Measurements from ENCODE around the gene TEX19.
"Not testable (repeated sequence)": the region's sequence is repeated elsewhere in the genome, so short reads cannot be mapped to it uniquely, and the experiment has no call there.

Gene TEX19

DNA sequence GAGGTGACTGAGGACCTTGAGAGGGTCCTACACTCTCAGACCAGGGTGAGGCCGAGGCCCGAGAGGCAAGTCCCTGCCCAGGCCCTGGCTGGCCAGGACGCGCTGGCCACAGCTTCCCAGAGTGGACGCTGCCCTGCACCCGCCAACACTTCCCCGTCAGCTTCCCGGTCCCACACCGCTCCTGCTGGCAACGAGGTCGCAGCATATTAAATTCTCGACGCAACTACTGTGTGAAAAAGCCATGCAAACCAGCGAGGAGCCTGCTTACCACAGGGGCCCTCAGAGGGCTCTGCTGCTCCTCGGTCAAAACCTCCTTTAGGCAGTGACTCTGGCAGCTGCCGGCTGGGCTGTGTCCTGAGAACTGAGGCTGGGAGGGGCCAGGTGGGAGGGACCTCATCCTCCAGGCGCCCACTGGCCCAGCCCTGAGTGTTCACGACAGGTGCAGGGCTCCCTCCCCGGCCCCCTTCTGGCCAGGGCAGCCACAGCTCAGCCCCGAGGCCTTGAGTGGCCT, 2.1 kb upstream of the TEX19 start:
- H3K27me3 ChIP-seq (ENCODE audit: insufficient read depth, poor library complexity, severe bottlenecking), result no peaks in the 10 kb centered on the region
- no peak overlapping the region for H3K4me3 ChIP-seq (replicated peaks; ENCODE audit: insufficient read depth, low read length)
- no peak overlapping the region for H3K27ac ChIP-seq (replicated peaks)
- TF ChIP-seq GABPA (IDR thresholded peaks at IDR 0.05; ENCODE audit: low read depth) (no peak), POLR2AphosphoS5 (IDR thresholded peaks at IDR 0.05; ENCODE audit: low read depth) (no peak), SPI1 (IDR thresholded peaks at IDR 0.05; ENCODE audit: borderline replicate concordance, low read depth) (no peak)
- TF ChIP-seq, protein P1, sequence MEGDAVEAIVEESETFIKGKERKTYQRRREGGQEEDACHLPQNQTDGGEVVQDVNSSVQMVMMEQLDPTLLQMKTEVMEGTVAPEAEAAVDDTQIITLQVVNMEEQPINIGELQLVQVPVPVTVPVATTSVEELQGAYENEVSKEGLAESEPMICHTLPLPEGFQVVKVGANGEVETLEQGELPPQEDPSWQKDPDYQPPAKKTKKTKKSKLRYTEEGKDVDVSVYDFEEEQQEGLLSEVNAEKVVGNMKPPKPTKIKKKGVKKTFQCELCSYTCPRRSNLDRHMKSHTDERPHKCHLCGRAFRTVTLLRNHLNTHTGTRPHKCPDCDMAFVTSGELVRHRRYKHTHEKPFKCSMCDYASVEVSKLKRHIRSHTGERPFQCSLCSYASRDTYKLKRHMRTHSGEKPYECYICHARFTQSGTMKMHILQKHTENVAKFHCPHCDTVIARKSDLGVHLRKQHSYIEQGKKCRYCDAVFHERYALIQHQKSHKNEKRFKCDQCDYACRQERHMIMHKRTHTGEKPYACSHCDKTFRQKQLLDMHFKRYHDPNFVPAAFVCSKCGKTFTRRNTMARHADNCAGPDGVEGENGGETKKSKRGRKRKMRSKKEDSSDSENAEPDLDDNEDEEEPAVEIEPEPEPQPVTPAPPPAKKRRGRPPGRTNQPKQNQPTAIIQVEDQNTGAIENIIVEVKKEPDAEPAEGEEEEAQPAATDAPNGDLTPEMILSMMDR (IDR thresholded peaks at IDR 0.05; ENCODE audit: insufficient read depth, low read length), result no peak
- TF ChIP-seq, protein P2, sequence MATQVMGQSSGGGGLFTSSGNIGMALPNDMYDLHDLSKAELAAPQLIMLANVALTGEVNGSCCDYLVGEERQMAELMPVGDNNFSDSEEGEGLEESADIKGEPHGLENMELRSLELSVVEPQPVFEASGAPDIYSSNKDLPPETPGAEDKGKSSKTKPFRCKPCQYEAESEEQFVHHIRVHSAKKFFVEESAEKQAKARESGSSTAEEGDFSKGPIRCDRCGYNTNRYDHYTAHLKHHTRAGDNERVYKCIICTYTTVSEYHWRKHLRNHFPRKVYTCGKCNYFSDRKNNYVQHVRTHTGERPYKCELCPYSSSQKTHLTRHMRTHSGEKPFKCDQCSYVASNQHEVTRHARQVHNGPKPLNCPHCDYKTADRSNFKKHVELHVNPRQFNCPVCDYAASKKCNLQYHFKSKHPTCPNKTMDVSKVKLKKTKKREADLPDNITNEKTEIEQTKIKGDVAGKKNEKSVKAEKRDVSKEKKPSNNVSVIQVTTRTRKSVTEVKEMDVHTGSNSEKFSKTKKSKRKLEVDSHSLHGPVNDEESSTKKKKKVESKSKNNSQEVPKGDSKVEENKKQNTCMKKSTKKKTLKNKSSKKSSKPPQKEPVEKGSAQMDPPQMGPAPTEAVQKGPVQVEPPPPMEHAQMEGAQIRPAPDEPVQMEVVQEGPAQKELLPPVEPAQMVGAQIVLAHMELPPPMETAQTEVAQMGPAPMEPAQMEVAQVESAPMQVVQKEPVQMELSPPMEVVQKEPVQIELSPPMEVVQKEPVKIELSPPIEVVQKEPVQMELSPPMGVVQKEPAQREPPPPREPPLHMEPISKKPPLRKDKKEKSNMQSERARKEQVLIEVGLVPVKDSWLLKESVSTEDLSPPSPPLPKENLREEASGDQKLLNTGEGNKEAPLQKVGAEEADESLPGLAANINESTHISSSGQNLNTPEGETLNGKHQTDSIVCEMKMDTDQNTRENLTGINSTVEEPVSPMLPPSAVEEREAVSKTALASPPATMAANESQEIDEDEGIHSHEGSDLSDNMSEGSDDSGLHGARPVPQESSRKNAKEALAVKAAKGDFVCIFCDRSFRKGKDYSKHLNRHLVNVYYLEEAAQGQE (IDR thresholded peaks at IDR 0.05; ENCODE audit: insufficient replicate concordance, low read depth), result no peak
- no peak for DNase-seq (ENCODE audit: low read depth in 1 of 2, low spot score in 1 of 2)

DNA sequence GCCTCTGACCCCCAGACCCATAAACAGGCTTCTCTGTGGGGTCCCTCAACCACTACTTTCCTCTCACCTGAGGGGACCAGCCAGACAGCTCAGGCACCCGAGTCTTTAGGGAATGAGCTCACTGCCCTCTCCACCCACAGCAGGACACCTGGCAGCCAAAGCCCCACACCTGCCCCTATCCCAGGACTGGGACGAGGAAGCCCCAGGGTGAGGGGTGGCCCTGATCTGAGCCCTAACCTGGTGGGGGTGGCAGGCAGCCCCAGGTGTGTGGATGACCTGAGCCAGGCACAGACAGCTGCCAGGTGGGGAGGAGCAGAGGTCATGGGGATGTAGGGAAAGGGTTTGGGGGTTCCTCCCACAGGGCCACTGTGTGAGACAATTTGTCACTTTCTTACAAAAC, 1.7 kb upstream of the TEX19 start:
- no peak overlapping the region for H3K27ac ChIP-seq (replicated peaks)
- TF ChIP-seq, protein P1 (IDR thresholded peaks at IDR 0.05; ENCODE audit: insufficient read depth, low read length), result no peak
- TF ChIP-seq GABPA (IDR thresholded peaks at IDR 0.05; ENCODE audit: low read depth), result no peak
- no peak for TF ChIP-seq SPI1 (IDR thresholded peaks at IDR 0.05; ENCODE audit: borderline replicate concordance, low read depth)
- TF ChIP-seq POLR2AphosphoS5 (IDR thresholded peaks at IDR 0.05; ENCODE audit: low read depth), result no peak
- TF ChIP-seq, protein P2 (IDR thresholded peaks at IDR 0.05; ENCODE audit: insufficient replicate concordance, low read depth), result no peak
- no peak overlapping the region for H3K4me3 ChIP-seq (replicated peaks; ENCODE audit: insufficient read depth, low read length)

DNA sequence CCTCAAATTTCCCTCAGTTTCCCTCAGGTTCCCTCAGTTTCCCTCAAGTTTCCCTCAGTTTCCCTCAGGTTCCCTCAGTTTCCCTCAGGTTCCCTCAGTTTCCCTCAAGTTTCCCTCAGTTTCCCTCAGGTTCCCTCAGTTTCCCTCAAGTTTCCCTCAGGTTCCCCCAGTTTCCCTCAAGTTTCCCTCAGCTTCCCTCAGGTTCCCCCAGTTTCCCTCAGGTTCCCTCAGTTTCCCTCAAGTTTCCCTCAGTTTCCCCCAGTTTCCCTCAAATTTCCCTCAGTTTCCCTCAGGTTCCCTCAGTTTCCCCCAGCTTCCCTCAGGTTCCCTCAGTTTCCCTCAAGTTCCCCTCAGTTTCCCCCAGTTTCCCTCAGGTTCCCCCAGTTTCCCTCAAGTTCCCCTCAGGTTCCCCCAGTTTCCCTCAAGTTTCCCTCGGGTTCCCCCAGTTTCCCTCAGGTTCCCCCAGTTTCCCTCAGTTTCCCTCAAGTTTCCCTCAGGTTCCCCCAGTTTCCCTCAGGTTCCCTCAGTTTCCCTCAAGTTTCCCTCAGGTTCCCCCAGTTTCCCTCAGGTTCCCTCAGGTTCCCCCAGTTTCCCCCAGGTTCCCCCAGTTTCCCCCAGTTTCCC, 516 bp downstream of the TEX19 start:
- H3K27ac ChIP-seq (replicated peaks); H3K4me3 ChIP-seq (replicated peaks; ENCODE audit: insufficient read depth, low read length); H3K27me3 ChIP-seq (ENCODE audit: insufficient read depth, poor library complexity, severe bottlenecking); DNase-seq (ENCODE audit: low read depth in 1 of 2, low spot score in 1 of 2): not testable (repeated sequence)

More for the DNA sequence above, 1.7 kb upstream of the TEX19 start:
- no peaks in the 10 kb centered on the region for H3K27me3 ChIP-seq (ENCODE audit: insufficient read depth, poor library complexity, severe bottlenecking)
- DNase-seq (ENCODE audit: low read depth in 1 of 2, low spot score in 1 of 2), result no peak

DNA sequence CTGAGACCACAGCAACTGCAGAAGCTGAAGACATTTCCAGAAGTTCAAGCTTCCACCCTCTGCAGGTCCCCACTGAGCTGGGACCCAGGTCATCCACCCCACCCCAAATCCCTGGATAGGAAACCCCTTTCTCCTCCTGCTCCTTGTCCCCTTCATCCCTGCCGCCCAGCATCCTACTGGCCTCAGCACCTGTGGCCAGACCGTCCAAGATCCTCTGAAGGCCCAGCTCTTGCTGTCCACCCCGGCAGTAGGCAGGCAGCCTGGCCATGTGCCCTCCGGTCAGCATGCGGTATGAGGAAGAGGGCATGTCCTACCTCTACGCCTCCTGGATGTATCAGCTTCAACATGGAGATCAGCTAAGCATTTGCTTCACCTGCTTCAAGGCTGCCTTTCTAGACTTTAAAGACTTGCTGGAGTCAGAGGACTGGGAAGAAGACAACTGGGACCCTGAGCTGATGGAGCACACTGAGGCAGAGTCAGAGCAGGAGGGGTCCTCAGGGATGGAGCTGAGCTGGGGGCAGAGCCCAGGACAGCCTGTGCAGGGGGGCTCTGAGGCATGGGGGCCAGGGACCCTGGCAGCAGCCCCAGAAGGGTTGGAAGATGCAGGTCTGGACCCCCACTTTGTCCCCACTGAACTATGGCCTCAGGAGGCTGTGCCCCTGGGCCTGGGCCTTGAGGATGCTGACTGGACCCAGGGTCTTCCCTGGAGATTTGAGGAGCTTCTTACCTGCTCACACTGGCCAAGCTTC, 3.0 kb downstream of the TEX19 start:
- Histone ChIP-seq H3K4me3 (replicated peaks; ENCODE audit: insufficient read depth, low read length) (no peak overlapping the region), H3K27ac (replicated peaks) (no peak overlapping the region), H3K27me3 (ENCODE audit: insufficient read depth, poor library complexity, severe bottlenecking) (no peaks in the 10 kb centered on the region)
- TF ChIP-seq POLR2AphosphoS5 (IDR thresholded peaks at IDR 0.05; ENCODE audit: low read depth) (no peak), SPI1 (IDR thresholded peaks at IDR 0.05; ENCODE audit: borderline replicate concordance, low read depth) (no peak), GABPA (IDR thresholded peaks at IDR 0.05; ENCODE audit: low read depth) (no peak)
- TF ChIP-seq, protein P1 (IDR thresholded peaks at IDR 0.05; ENCODE audit: insufficient read depth, low read length), result no peak
- TF ChIP-seq, protein P2 (IDR thresholded peaks at IDR 0.05; ENCODE audit: insufficient replicate concordance, low read depth), result no peak
- DNase-seq (ENCODE audit: low read depth in 1 of 2, low spot score in 1 of 2), result no peak

Measured in HL-60 (cell line).